SH-SY5Y (cell line): Measurements from ENCODE around the gene GNAT1.

Source experiments
- GATA2 ChIP-seq: IDR thresholded peaks from 2 replicates; pipeline ENCODE4 v1.6.1; 2011; ENCODE audit warnings: mild to moderate bottlenecking, low read depth, low read length
- GATA3 ChIP-seq: IDR thresholded peaks from 2 replicates; pipeline ENCODE4 v1.6.1; 2011; ENCODE audit warnings: low read depth, mild to moderate bottlenecking, low read length, moderate library complexity

- TF ChIP-seq GATA3 (no peak), GATA2 (no peak)
Observed at GRCh38 chr3:50208677-50209344, 17.4 kb downstream of the GNAT1 start.
